ENCODE measurements around the gene AQP1.

AQP1 gene

GRCh38 chr7:30908681-30909080, 3.0 kb upstream of the AQP1 start:
- TF ChIP-seq, protein P1, sequence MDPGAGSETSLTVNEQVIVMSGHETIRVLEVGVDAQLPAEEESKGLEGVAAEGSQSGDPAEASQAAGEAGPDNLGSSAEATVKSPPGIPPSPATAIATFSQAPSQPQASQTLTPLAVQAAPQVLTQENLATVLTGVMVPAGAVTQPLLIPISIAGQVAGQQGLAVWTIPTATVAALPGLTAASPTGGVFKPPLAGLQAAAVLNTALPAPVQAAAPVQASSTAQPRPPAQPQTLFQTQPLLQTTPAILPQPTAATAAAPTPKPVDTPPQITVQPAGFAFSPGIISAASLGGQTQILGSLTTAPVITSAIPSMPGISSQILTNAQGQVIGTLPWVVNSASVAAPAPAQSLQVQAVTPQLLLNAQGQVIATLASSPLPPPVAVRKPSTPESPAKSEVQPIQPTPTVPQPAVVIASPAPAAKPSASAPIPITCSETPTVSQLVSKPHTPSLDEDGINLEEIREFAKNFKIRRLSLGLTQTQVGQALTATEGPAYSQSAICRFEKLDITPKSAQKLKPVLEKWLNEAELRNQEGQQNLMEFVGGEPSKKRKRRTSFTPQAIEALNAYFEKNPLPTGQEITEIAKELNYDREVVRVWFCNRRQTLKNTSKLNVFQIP (CRISPR knock-in tag; IDR thresholded peaks at IDR 0.05; ENCODE audit: borderline replicate concordance, low read depth), result no peak
- TF ChIP-seq, protein P2, sequence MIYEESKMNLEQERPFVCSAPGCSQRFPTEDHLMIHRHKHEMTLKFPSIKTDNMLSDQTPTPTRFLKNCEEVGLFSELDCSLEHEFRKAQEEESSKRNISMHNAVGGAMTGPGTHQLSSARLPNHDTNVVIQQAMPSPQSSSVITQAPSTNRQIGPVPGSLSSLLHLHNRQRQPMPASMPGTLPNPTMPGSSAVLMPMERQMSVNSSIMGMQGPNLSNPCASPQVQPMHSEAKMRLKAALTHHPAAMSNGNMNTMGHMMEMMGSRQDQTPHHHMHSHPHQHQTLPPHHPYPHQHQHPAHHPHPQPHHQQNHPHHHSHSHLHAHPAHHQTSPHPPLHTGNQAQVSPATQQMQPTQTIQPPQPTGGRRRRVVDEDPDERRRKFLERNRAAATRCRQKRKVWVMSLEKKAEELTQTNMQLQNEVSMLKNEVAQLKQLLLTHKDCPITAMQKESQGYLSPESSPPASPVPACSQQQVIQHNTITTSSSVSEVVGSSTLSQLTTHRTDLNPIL (CRISPR knock-in tag; IDR thresholded peaks at IDR 0.05; ENCODE audit: low read depth), result no peak
- TF ChIP-seq OSR1 (CRISPR knock-in tag; IDR thresholded peaks at IDR 0.05), result no peak
- no peak for TF ChIP-seq TSHZ2 (CRISPR knock-in tag; IDR thresholded peaks at IDR 0.05)
- TF ChIP-seq PPARA (CRISPR knock-in tag; IDR thresholded peaks at IDR 0.05; ENCODE audit: borderline replicate concordance), result no peak
- TF ChIP-seq GLIS3 (CRISPR knock-in tag; IDR thresholded peaks at IDR 0.05), result no peak
- no peak for TF ChIP-seq TCF4 (CRISPR knock-in tag; IDR thresholded peaks at IDR 0.05; ENCODE audit: borderline replicate concordance)
- no peak for TF ChIP-seq ESRRG (CRISPR knock-in tag; IDR thresholded peaks at IDR 0.05)
- TF ChIP-seq, protein P3, sequence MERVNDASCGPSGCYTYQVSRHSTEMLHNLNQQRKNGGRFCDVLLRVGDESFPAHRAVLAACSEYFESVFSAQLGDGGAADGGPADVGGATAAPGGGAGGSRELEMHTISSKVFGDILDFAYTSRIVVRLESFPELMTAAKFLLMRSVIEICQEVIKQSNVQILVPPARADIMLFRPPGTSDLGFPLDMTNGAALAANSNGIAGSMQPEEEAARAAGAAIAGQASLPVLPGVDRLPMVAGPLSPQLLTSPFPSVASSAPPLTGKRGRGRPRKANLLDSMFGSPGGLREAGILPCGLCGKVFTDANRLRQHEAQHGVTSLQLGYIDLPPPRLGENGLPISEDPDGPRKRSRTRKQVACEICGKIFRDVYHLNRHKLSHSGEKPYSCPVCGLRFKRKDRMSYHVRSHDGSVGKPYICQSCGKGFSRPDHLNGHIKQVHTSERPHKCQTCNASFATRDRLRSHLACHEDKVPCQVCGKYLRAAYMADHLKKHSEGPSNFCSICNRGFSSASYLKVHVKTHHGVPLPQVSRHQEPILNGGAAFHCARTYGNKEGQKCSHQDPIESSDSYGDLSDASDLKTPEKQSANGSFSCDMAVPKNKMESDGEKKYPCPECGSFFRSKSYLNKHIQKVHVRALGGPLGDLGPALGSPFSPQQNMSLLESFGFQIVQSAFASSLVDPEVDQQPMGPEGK (CRISPR knock-in tag; IDR thresholded peaks at IDR 0.05; ENCODE audit: borderline replicate concordance), result no peak
- no peak for ATAC-seq

DNA sequence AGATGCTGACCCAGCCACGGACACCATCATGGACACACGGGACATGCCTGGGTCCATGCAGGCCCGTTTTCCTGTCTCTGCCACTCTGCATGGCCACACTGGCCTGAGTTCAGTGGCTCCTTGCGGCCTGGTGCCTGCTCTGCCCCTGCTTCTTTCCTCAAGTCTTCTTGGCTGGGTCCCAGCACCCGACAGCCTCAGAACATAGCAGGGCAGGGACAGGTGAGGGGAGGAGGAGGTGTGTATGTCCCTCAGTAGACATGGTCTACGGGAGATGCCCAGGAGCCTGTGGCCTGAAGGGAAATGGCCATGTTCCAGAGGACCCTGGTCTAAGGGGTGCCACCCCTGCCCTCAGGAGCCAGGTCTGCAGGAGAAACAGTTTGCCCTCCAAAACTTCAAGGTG, 2.2 kb upstream of the AQP1 start:
- TF ChIP-seq PPARA (CRISPR knock-in tag; IDR thresholded peaks at IDR 0.05; ENCODE audit: borderline replicate concordance), result no peak
- no peak for TF ChIP-seq GLIS3 (CRISPR knock-in tag; IDR thresholded peaks at IDR 0.05)
- TF ChIP-seq ESRRG (CRISPR knock-in tag; IDR thresholded peaks at IDR 0.05), result no peak
- no peak for TF ChIP-seq RARB (CRISPR knock-in tag; IDR thresholded peaks at IDR 0.05)
- TF ChIP-seq ZFP30 (CRISPR knock-in tag; IDR thresholded peaks at IDR 0.05), result no peak
- no peak for TF ChIP-seq ZNF8 (CRISPR knock-in tag; IDR thresholded peaks at IDR 0.05)
- TF ChIP-seq, protein P2 (CRISPR knock-in tag; IDR thresholded peaks at IDR 0.05; ENCODE audit: low read depth), result no peak
- no peak for TF ChIP-seq SNAI2 (CRISPR knock-in tag; IDR thresholded peaks at IDR 0.05)
- no peak for ATAC-seq

GRCh38 chr7:30910411-30911073, 1.1 kb upstream of the AQP1 start:
- TF ChIP-seq CSDC2 (CRISPR knock-in tag; IDR thresholded peaks at IDR 0.05), result no peak
- TF ChIP-seq ZFP30 (CRISPR knock-in tag; IDR thresholded peaks at IDR 0.05), result 0 out of 2 replicates have a peak, but pooled peaks have one; percentile 30
- TF ChIP-seq RARB (CRISPR knock-in tag; IDR thresholded peaks at IDR 0.05), result no peak
- no peak for TF ChIP-seq PPARA (CRISPR knock-in tag; IDR thresholded peaks at IDR 0.05; ENCODE audit: borderline replicate concordance)
- ATAC-seq, result no peak

DNA sequence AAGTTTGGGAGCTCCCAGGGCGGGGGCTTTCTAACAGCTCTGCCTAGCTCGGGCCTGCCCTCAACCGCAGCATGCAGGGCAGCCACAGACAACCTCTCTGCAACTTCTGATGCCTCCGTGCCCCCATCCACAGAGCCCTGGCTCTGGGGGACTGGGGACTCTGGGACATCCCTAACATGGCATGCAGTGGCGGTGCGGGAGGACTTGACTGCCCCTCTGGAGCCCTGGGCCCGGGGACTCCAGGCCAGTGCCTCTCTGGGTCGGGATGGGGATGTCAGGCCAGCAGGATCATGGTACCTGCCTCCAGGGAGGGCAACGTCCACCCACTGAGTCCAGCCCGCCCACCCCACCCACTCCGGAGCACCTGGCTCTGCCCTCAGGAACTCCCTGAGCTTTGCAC, 520 bp upstream of the AQP1 start:
- ATAC-seq, result no peak
- TF ChIP-seq TSHZ2 (CRISPR knock-in tag; IDR thresholded peaks at IDR 0.05) (no peak), OSR1 (CRISPR knock-in tag; IDR thresholded peaks at IDR 0.05) (no peak), ZNF70 (CRISPR knock-in tag; IDR thresholded peaks at IDR 0.05) (no peak), GLIS3 (CRISPR knock-in tag; IDR thresholded peaks at IDR 0.05) (no peak), PPARA (CRISPR knock-in tag; IDR thresholded peaks at IDR 0.05; ENCODE audit: borderline replicate concordance) (no peak)
- TF ChIP-seq, protein P2 (CRISPR knock-in tag; IDR thresholded peaks at IDR 0.05; ENCODE audit: low read depth), result no peak
- TF ChIP-seq, protein P4, sequence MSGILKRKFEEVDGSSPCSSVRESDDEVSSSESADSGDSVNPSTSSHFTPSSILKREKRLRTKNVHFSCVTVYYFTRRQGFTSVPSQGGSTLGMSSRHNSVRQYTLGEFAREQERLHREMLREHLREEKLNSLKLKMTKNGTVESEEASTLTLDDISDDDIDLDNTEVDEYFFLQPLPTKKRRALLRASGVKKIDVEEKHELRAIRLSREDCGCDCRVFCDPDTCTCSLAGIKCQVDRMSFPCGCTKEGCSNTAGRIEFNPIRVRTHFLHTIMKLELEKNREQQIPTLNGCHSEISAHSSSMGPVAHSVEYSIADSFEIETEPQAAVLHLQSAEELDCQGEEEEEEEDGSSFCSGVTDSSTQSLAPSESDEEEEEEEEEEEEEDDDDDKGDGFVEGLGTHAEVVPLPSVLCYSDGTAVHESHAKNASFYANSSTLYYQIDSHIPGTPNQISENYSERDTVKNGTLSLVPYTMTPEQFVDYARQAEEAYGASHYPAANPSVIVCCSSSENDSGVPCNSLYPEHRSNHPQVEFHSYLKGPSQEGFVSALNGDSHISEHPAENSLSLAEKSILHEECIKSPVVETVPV (CRISPR knock-in tag; IDR thresholded peaks at IDR 0.05), result no peak
- TF ChIP-seq, protein P3 (CRISPR knock-in tag; IDR thresholded peaks at IDR 0.05; ENCODE audit: borderline replicate concordance), result no peak
